HEK293 (cell line): ENCODE data around the gene PARK7.

Source experiments
- KLF9 ChIP-seq: fragments of 450-650 bp; formaldehyde crosslinking; IDR thresholded peaks from 2 replicates; pipeline ENCODE4 v1.5.1; 2016; ENCODE audit warnings: missing biosample characterization, missing genetic modification characterization, low read depth
- PBX3 ChIP-seq: sonication (generic); formaldehyde crosslinking; IDR thresholded peaks from 2 replicates; pipeline ENCODE4 v1.8.1; 2022; ENCODE audit warnings: mild to moderate bottlenecking, moderate library complexity, missing genetic modification reagents
- ZFP3 ChIP-seq: fragments of 450-650 bp; formaldehyde crosslinking; IDR thresholded peaks from 2 replicates; pipeline ENCODE4 v1.5.1; 2016; ENCODE audit warnings: low read depth, missing biosample characterization, missing genetic modification characterization
- ZNF121 ChIP-seq: fragments of 450-650 bp; formaldehyde crosslinking; IDR thresholded peaks from 2 replicates; pipeline ENCODE4 v1.5.1; 2016; ENCODE audit warnings: missing biosample characterization, missing genetic modification characterization
- ZNF184 ChIP-seq: fragments of 450-650 bp; IDR thresholded peaks from 2 replicates; pipeline ENCODE4 v1.5.1; 2018; ENCODE audit warnings: missing biosample characterization, mild to moderate bottlenecking, missing genetic modification characterization
- ZNF211 ChIP-seq: fragments of 450-650 bp; formaldehyde crosslinking; IDR thresholded peaks from 2 replicates; pipeline ENCODE4 v1.5.1; 2016; ENCODE audit warnings: low read depth, missing biosample characterization, missing genetic modification characterization
- ZNF280C ChIP-seq: fragments of 450-650 bp; formaldehyde crosslinking; IDR thresholded peaks from 2 replicates; pipeline ENCODE4 v1.5.1; 2016; ENCODE audit warnings: missing biosample characterization, missing genetic modification characterization
- ZNF639 ChIP-seq: fragments of 450-650 bp; formaldehyde crosslinking; IDR thresholded peaks from 2 replicates; pipeline ENCODE4 v1.5.1; 2016; ENCODE audit warnings: missing biosample characterization, missing genetic modification characterization
- ZNF660 ChIP-seq: fragments of 450-650 bp; IDR thresholded peaks from 2 replicates; pipeline ENCODE4 v1.5.1; 2018; ENCODE audit warnings: missing biosample characterization, mild to moderate bottlenecking, missing genetic modification characterization
- TF ChIP-seq, protein P1 (sequence below): fragments of 450-650 bp; formaldehyde crosslinking; IDR thresholded peaks from 2 replicates; pipeline ENCODE4 v1.5.1; 2016; ENCODE audit warnings: missing biosample characterization, missing genetic modification characterization
- TF ChIP-seq, protein P2 (sequence below): fragments of 450-650 bp; formaldehyde crosslinking; IDR thresholded peaks from 2 replicates; pipeline ENCODE4 v1.5.1; 2016; ENCODE audit warnings: missing biosample characterization, missing genetic modification characterization
- TF ChIP-seq, protein P3 (sequence below): fragments of 450-650 bp; formaldehyde crosslinking; IDR thresholded peaks from 2 replicates; pipeline ENCODE4 v1.5.1; 2016; ENCODE audit warnings: missing biosample characterization, missing genetic modification characterization

DNA sequence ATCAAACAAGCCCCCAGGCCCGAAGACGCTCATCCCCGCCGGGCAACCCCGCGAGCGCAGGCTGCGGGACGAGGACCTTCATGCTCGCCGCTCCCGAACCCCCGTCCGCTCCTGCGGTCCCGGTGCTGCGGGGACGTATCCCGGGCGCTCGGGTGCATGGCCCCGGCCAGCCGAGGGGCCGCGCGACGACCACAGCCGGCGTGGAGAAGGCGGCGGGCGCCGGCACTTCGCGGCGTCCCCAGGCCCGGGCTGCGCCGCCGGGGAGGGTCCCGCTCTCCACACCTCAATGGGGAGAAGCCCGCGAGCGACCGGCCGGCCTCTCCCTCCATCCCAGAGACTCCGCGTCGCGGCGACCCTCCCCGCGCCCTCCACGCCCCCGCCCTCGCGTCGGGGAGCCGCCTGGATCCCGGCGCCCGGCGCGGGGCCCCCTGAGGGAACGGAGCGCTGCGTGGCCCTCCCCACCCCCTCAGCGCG, 64.2 kb downstream of the PARK7 start:
- TF ChIP-seq, protein P1, sequence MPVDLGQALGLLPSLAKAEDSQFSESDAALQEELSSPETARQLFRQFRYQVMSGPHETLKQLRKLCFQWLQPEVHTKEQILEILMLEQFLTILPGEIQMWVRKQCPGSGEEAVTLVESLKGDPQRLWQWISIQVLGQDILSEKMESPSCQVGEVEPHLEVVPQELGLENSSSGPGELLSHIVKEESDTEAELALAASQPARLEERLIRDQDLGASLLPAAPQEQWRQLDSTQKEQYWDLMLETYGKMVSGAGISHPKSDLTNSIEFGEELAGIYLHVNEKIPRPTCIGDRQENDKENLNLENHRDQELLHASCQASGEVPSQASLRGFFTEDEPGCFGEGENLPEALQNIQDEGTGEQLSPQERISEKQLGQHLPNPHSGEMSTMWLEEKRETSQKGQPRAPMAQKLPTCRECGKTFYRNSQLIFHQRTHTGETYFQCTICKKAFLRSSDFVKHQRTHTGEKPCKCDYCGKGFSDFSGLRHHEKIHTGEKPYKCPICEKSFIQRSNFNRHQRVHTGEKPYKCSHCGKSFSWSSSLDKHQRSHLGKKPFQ = no peak
- TF ChIP-seq ZNF639 (no peak), ZNF121 (tag by site-specific recombination) (no peak), ZNF280C (no peak), ZFP3 (tag by site-specific recombination) (no peak), ZNF184 (no peak), PBX3 (CRISPR knock-in tag) (no peak), ZNF660 (tag by site-specific recombination) (no peak), ZNF211 (tag by site-specific recombination) (no peak), KLF9 (tag by site-specific recombination) (no peak)
- TF ChIP-seq, protein P2, sequence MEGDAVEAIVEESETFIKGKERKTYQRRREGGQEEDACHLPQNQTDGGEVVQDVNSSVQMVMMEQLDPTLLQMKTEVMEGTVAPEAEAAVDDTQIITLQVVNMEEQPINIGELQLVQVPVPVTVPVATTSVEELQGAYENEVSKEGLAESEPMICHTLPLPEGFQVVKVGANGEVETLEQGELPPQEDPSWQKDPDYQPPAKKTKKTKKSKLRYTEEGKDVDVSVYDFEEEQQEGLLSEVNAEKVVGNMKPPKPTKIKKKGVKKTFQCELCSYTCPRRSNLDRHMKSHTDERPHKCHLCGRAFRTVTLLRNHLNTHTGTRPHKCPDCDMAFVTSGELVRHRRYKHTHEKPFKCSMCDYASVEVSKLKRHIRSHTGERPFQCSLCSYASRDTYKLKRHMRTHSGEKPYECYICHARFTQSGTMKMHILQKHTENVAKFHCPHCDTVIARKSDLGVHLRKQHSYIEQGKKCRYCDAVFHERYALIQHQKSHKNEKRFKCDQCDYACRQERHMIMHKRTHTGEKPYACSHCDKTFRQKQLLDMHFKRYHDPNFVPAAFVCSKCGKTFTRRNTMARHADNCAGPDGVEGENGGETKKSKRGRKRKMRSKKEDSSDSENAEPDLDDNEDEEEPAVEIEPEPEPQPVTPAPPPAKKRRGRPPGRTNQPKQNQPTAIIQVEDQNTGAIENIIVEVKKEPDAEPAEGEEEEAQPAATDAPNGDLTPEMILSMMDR (tag by site-specific recombination) = no peak
- TF ChIP-seq, protein P3, sequence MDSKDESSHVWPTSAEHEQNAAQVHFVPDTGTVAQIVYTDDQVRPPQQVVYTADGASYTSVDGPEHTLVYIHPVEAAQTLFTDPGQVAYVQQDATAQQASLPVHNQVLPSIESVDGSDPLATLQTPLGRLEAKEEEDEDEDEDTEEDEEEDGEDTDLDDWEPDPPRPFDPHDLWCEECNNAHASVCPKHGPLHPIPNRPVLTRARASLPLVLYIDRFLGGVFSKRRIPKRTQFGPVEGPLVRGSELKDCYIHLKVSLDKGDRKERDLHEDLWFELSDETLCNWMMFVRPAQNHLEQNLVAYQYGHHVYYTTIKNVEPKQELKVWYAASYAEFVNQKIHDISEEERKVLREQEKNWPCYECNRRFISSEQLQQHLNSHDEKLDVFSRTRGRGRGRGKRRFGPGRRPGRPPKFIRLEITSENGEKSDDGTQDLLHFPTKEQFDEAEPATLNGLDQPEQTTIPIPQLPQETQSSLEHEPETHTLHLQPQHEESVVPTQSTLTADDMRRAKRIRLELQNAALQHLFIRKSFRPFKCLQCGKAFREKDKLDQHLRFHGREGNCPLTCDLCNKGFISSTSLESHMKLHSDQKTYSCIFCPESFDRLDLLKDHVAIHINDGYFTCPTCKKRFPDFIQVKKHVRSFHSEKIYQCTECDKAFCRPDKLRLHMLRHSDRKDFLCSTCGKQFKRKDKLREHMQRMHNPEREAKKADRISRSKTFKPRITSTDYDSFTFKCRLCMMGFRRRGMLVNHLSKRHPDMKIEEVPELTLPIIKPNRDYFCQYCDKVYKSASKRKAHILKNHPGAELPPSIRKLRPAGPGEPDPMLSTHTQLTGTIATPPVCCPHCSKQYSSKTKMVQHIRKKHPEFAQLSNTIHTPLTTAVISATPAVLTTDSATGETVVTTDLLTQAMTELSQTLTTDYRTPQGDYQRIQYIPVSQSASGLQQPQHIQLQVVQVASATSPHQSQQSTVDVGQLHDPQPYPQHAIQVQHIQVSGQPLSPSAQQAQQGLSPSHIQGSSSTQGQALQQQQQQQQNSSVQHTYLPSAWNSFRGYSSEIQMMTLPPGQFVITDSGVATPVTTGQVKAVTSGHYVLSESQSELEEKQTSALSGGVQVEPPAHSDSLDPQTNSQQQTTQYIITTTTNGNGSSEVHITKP = no peak
